Bronchial epithelial cell (primary cell): ENCODE data around the gene HLA-DPB1. TPM values are rescaled to one million over a fixed set of nuclear protein-coding genes. Genes with fewer than 3 reads are reported as not detected.
A peak's percentile ranks its signal among the peaks of the same experiment; 100 is the strongest.
"Not testable (repeated sequence)": the region's sequence is repeated elsewhere in the genome, so short reads cannot be mapped to it uniquely, and the experiment has no call there.

Source experiments
- DNase-seq: peaks from one replicate; pipeline ENCODE4 v3.0.0-alpha.2; 2010; ENCODE audit warnings: low read depth
- FAIRE-seq: peaks from 2 replicates; lab custom pipeline; 2011; peaks lifted over from hg19 to GRCh38; lab: Jason Lieb, UNC
- H3K27me3 ChIP-seq: 2 replicates; pipeline ENCODE4 v1.5.1; 2011; ENCODE audit warnings: low read length; ENCODE audit not compliant: control insufficient read depth, insufficient read depth
- H3K36me3 ChIP-seq: 2 replicates; pipeline ENCODE4 v1.5.1; 2011; ENCODE audit warnings: low read length; ENCODE audit not compliant: control insufficient read depth, insufficient read depth
- H3K4me3 ChIP-seq: 2 replicates; pipeline ENCODE4 v1.5.1; 2011; ENCODE audit warnings: mild to moderate bottlenecking, low read depth, low read length, control low read depth
- total RNA-seq: library from RNA; depleted of rRNA; stranded (reverse); fragments of >200 nt; gene quantifications from 2 replicates; pipeline ENCODE4 v1.2.1, GENCODE V29; 2014
- TF ChIP-seq, protein P1 (sequence below): IDR thresholded peaks from 2 replicates; pipeline ENCODE4 v1.5.1; 2011; ENCODE audit warnings: mild to moderate bottlenecking, moderate library complexity, low read length, control low read depth, inconsistent platforms; ENCODE audit not compliant: insufficient read depth, severe bottlenecking

Gene HLA-DPB1
- total RNA-seq, 1 donor from 2014 or later = 0.53 TPM

GRCh38 chr6:33095681-33096080 lies 19.9 kb downstream of the HLA-DPB1 start:
- no peak overlapping the region for H3K4me3 ChIP-seq
- no peaks in the 10 kb centered on the region for H3K36me3 ChIP-seq
- H3K27me3 ChIP-seq = no peaks in the 10 kb centered on the region
- peak; percentile 57 for DNase-seq
- TF ChIP-seq, protein P1, sequence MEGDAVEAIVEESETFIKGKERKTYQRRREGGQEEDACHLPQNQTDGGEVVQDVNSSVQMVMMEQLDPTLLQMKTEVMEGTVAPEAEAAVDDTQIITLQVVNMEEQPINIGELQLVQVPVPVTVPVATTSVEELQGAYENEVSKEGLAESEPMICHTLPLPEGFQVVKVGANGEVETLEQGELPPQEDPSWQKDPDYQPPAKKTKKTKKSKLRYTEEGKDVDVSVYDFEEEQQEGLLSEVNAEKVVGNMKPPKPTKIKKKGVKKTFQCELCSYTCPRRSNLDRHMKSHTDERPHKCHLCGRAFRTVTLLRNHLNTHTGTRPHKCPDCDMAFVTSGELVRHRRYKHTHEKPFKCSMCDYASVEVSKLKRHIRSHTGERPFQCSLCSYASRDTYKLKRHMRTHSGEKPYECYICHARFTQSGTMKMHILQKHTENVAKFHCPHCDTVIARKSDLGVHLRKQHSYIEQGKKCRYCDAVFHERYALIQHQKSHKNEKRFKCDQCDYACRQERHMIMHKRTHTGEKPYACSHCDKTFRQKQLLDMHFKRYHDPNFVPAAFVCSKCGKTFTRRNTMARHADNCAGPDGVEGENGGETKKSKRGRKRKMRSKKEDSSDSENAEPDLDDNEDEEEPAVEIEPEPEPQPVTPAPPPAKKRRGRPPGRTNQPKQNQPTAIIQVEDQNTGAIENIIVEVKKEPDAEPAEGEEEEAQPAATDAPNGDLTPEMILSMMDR = no peak
- no peak for FAIRE-seq

DNA sequence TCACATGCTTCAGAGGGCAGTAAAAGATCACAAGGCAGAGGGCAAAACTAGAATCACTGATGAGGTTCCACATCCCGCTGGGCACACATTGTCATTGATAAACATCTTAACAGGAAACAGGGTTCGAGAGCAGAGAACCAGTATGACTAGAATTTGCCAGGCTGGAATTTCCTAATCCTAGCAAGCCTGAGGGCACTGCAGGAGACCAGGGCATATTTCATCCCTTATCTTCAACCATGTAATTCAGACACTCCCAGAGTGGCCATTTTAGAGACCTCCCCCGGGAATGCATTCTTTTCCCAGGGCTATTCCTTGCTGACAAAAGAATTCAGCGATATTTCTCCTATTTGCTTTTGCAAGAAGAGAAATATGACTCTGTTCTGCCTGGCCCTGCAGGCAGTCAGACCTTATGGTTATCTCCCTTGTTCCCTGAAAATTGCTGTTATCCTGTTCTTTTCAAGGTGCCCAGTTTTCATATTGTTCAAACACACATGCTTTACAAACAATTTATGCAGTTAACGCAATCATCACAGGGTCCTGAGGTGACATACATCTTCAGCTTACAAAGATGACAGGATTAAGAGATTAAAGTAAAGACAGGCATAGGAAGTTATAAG lies 25.4 kb downstream of the HLA-DPB1 start:
- DNase-seq, H3K4me3 ChIP-seq, H3K36me3 ChIP-seq, FAIRE-seq, H3K27me3 ChIP-seq: not testable (repeated sequence)

DNA sequence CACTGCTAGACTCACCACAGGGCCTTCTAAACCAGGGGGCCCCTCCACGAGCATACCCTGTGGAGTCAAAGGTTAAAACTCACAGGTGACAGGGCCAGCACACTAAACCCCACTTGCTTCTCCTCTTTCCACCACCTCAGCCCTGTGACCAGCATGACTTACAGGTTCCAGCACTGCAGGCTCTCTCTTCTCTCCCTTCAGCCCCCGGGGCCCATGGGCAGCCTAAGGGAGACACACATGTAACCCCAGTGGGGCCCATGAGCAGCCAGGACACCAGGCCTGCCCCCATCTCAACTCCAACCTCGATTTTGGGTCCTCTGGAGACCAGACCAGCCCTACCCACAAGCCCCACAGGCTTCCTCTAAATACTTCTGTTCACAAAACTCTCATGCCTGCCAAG lies 28.0 kb downstream of the HLA-DPB1 start:
- H3K4me3 ChIP-seq = no peak overlapping the region
- no peaks in the 10 kb centered on the region for H3K36me3 ChIP-seq
- H3K27me3 ChIP-seq = peaks cover 3% of the 10 kb centered on the region
- DNase-seq (no peak), FAIRE-seq (no peak)
- TF ChIP-seq, protein P1 = no peak

- TF ChIP-seq, protein P1 = no peak
- FAIRE-seq (no peak), DNase-seq (no peak)
- H3K4me3 ChIP-seq = no peak overlapping the region
- H3K27me3 ChIP-seq = peaks cover 3% of the 10 kb centered on the region
- no peaks in the 10 kb centered on the region for H3K36me3 ChIP-seq
These were observed 29.1 kb downstream of the HLA-DPB1 start for GRCh38 chr6:33104887-33105286.

DNA sequence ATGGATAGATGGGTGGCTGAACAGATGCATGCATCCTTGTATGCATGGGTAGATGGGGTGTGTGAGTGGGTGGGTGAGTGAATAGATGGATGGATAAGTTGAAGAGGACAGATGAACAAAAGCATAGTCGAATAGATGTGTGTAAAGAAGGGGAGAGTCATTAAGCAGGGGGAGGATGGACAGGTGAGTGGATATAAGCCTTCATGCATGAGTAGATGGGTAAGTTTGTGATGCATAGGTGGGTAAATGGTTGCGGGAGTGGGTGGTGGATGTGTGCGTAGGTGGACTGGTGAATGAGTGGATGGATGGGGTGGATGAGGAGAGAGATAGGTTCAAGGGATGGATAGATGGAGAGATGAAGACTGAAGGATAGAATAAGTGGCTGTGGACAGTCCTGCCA lies 29.6 kb downstream of the HLA-DPB1 start:
- no peaks in the 10 kb centered on the region for H3K36me3 ChIP-seq
- TF ChIP-seq, protein P1 = no peak
- H3K27me3 ChIP-seq = peaks cover 3% of the 10 kb centered on the region
- DNase-seq = no peak
- FAIRE-seq = peak; percentile 40
- H3K4me3 ChIP-seq = no peak overlapping the region

- no peak for FAIRE-seq
- Histone ChIP-seq H3K27me3 (peaks cover 3% of the 10 kb centered on the region), H3K4me3 (no peak overlapping the region), H3K36me3 (no peaks in the 10 kb centered on the region)
- TF ChIP-seq, protein P1 = no peak
- DNase-seq = no peak
These were observed 30.4 kb downstream of the HLA-DPB1 start for GRCh38 chr6:33105916-33106871.
